ENCODE results near the gene DTNBP1. TPM values are rescaled to one million over a fixed set of nuclear protein-coding genes. Genes with fewer than 3 reads are reported as not detected.

Gene DTNBP1
- total RNA-seq, 1 donor, result 2.2 TPM

DNA sequence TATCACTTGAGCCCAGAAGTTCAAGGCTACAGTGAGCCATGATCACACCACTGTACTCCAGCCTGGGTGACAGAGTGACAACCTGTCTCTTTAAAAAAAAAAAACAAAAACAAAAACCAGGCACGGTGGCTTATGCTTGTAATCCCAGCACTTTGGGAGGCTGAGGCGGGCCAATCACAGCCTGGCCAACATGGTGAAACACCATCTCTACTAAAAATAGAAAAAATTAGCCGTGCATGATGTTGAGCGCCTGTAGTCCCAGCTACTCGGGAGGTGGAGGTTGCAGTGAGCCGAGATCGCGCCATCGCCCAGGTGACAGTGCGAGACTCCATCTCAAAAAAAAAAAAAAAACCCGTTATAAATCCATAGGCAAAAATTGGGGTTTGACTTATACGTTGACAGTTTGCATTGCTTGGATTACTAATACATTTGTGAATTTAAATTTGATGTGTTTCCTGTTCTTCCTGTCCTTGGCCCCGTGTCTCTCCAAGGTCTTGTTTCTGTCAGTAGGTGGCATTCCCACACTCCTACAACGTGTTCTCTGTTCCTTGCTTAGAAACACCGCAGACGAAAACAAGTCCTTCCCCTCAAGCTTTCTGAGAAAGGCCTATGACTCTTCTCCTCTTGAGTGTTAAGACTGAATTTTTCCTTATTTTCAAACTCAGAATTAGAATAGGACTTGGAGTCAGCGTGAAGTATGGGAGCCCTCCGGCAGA lies 147.0 kb downstream of the DTNBP1 start:
- no peak for DNase-seq (ENCODE audit: low read depth)
- TF ChIP-seq, protein P1, sequence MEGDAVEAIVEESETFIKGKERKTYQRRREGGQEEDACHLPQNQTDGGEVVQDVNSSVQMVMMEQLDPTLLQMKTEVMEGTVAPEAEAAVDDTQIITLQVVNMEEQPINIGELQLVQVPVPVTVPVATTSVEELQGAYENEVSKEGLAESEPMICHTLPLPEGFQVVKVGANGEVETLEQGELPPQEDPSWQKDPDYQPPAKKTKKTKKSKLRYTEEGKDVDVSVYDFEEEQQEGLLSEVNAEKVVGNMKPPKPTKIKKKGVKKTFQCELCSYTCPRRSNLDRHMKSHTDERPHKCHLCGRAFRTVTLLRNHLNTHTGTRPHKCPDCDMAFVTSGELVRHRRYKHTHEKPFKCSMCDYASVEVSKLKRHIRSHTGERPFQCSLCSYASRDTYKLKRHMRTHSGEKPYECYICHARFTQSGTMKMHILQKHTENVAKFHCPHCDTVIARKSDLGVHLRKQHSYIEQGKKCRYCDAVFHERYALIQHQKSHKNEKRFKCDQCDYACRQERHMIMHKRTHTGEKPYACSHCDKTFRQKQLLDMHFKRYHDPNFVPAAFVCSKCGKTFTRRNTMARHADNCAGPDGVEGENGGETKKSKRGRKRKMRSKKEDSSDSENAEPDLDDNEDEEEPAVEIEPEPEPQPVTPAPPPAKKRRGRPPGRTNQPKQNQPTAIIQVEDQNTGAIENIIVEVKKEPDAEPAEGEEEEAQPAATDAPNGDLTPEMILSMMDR (IDR thresholded peaks at IDR 0.05; ENCODE audit: insufficient read depth, low read depth, low read length), result no peak
- no peak overlapping the region for H3K4me3 ChIP-seq (ENCODE audit: low read depth, low read length)

DNA sequence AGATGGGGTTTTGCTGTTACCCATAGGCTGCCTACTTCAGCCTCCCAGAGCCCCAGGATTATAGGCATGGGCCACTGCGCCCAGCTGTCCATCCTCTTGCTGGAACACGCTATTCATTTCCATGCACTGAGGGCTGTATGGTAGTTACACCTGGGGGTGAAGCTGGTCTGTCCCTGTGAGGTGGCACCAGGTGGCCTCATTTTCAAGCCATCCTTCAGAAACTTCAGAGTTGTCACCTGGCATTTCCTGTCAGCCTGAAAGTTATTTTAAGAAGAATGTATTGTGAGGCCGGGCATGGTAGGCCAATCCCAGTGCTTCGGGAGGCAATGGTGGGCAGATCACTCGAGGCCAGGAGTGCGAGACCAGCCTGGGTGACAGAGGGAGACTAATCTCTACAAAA lies 147.6 kb downstream of the DTNBP1 start:
- TF ChIP-seq, protein P1 (IDR thresholded peaks at IDR 0.05; ENCODE audit: insufficient read depth, low read depth, low read length), result no peak
- H3K4me3 ChIP-seq (ENCODE audit: low read depth, low read length), result no peak overlapping the region
- DNase-seq (ENCODE audit: low read depth), result no peak

DNA sequence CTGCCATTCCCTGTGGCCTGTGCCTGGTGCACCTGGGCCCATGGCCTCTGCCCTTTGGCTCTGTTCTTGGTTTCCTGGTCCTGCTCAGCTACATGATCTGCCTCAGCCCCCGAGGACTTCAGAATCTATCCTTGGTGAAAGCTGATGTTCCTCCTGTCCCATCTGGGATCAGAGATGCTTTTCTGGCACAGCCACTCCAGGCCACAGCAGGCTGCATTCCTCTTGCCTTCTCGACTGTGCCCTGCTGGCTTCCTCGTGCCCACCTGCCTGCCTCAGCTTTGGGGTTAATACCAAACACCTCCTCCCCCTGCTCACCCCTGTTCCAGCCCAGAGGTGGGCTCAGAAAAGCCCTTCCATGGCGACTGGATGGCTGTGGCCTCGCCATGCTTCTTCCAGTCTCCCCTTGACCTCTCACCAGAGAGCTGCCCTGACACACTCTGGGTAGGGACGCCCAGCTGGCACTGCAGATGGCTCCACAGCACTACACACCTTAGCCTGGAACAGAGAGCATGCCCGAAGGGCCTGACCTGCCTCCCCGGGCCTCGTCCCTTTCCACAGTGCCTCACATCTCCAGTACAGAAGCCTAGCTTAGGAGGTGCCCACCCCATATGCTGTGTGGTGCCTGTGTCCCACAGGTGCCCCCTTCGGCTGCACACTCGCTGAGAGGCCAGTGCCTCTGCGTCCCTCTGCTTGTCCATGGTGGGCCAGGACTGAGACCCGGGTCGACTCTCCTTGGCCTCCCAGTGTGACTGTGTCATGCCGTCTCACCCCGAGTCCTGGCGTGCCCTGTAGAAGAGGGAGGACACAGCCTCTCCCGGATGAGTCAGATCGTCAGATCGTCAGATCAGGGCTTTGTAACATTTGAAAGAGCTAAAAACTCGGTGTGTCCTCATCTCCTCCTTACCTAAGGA lies 148.8 kb downstream of the DTNBP1 start:
- TF ChIP-seq, protein P1 (IDR thresholded peaks at IDR 0.05; ENCODE audit: insufficient read depth, low read depth, low read length), result no peak
- DNase-seq (ENCODE audit: low read depth), result no peak
- H3K4me3 ChIP-seq (ENCODE audit: low read depth, low read length), result no peak overlapping the region

DNA sequence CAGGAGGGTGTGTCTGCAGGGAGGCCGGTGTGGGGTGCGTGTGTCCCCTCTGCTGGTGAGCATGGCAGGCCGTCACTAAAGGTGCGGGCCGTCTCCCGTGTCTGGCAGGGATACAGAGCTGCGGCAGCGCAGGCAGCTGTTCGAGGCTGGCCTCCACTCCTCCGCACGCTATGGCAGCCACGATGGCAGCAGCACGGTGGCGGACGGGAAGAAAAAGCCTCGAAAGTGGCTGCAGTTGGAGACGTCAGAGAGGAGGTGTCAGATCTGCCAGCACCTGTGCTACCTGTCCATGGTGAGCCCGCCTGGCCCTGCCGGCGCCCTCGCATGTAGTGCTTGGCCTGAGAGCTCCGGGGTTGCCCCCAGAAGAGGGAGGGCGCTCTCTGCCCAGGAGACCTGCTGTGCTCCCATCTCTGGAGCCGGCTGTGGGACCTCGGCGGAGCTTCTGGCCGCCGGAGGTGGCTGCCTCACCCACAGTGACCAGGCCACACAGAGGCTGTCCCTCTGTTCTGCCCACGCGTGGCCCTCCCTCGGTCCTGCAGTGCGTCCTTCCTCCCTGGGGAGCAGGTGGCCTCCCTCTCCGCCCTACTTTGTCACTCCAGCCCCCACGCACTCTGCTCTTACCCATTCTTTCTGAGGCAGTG lies 149.6 kb downstream of the DTNBP1 start:
- DNase-seq (ENCODE audit: low read depth), result no peak
- TF ChIP-seq, protein P1 (IDR thresholded peaks at IDR 0.05; ENCODE audit: insufficient read depth, low read depth, low read length), result no peak
- H3K4me3 ChIP-seq (ENCODE audit: low read depth, low read length), result no peak overlapping the region

DNA sequence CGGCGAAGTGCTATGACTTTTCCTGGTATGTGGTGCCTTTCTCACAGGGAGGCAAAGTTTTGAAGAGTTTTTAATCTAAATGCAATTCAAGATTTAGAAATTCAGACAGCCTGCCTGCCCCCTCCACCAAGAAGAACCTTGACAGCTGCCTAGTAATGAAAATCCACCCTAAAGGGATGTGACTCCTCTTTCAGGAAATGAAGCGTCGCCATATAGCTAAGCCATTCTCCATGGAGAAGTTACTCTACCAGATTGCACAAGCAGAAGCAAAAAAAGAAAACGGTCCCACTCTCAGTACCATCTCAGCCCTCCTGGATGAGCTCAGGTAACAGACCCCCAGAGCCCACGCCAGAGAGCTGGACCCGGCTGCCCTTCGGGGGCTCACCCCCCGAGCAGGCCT lies 150.1 kb downstream of the DTNBP1 start:
- no peak overlapping the region for H3K4me3 ChIP-seq (ENCODE audit: low read depth, low read length)
- DNase-seq (ENCODE audit: low read depth), result no peak
- TF ChIP-seq, protein P1 (IDR thresholded peaks at IDR 0.05; ENCODE audit: insufficient read depth, low read depth, low read length), result no peak

DNA sequence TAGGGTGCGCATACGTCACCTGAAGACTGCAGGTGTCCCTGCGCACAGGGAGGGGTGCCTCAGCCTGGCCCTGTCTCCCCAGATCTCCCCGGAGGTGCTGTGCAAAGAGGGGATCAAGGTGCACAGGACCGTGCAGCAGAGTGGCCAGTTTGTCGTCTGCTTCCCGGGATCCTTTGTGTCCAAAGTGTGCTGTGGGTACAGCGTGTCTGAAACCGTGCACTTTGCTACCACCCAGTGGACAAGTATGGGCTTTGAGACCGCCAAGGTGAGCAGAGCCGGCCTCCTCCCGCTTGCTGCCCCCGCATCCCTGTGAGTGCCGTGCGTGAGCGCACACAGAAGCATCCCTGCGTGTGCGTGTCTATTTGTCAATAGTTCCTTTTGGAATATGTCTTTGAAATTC lies 150.7 kb downstream of the DTNBP1 start:
- H3K4me3 ChIP-seq (ENCODE audit: low read depth, low read length), result no peak overlapping the region
- TF ChIP-seq, protein P1 (IDR thresholded peaks at IDR 0.05; ENCODE audit: insufficient read depth, low read depth, low read length), result peak; percentile 21
- no peak for DNase-seq (ENCODE audit: low read depth)
